Aortic smooth muscle cell (primary cell): ENCODE results near the gene TRIM33. TPM values are rescaled to one million over a fixed set of nuclear protein-coding genes. Genes with fewer than 3 reads are reported as not detected.

Experiments
- total RNA-seq: library from RNA; depleted of rRNA; stranded (reverse); fragments of >200 nt; gene quantifications from 2 replicates; pipeline ENCODE4 v1.2.3, GENCODE V29; 2014

Gene TRIM33
- total RNA-seq, result 19.2 and 25.4 TPM in 2 replicates

DNA sequence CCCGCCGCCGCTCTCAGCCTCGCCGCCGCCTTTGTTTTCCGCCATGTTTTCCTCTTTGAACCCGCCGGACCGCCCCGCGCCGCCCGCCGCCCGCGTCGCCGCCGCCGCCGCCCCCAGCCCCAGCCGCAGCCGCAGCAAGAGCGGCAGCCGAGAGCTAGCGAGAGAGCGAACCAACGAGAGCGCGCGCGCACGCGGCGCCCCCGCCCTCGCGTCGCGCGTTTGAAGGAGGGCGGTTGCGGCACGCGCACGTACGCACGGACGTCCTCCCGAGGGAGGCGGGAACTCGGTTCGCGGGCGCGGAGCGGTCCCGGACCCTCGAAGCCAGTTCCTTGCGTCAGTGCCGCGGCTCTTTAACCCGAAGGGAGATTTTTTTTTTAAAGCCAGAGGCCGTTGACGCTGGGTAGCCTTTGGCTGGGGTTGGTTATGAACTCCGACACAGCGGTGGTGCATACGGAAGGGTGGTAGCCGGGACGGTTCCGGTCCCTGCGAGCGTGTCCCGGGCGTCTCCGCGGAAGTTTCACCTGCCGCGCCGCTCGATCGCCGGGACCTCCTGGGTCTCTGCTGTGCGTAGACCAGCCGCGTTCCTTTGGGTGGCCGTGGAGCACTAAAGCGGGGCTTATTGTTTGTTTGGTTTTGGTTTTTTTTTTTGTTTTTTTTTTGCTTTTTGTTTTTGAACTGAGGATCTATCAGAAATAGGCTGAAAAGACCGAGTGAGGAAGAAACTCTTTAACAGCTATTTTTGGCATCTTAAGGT lies at the start of gene TRIM33:
TSS of gene TRIM33 (minus strand) at position 172 of the 754 bp plus-strand sequence. CDS start at position 45, 127 bp downstream.

Other genes with a start within 250 kb of the TRIM33 start
- 41.9 and 43.2 TPM in 2 replicates for gene BCAS2, start 70.4 kb upstream of the TRIM33 start, total RNA-seq
- 2.4 and 2.6 TPM in 2 replicates for gene DENND2C, start 158.8 kb upstream of the TRIM33 start, total RNA-seq
- not detected in 2 replicates for gene AMPD1, start 184.3 kb upstream of the TRIM33 start, total RNA-seq
- gene NRAS, start 205.6 kb upstream of the TRIM33 start, total RNA-seq, result 42.5 and 45.9 TPM in 2 replicates
- gene CSDE1, start 246.8 kb upstream of the TRIM33 start, total RNA-seq, result 967 TPM in 2 replicates